NCI-H187 (cell line): ENCODE measurements around the gene RAB3IL1.

Experiments used
- DNase-seq, 2 experiments: peaks; one replicate each; lab custom pipeline; 2025; lab: John Stamatoyannopoulos, UW

RAB3IL1 gene

GRCh38 chr11:61866231-61866957, 51.0 kb downstream of the RAB3IL1 start:
- no peak for DNase-seq

- no peak for DNase-seq
These were observed 52.3 kb downstream of the RAB3IL1 start for GRCh38 chr11:61864814-61865775.

GRCh38 chr11:61863548-61864081, 53.8 kb downstream of the RAB3IL1 start:
- no peak for DNase-seq

- no peak for DNase-seq
These were observed 54.4 kb downstream of the RAB3IL1 start for GRCh38 chr11:61862714-61863547.

- no peak for DNase-seq
These were observed 55.7 kb downstream of the RAB3IL1 start for GRCh38 chr11:61861634-61862033.

- DNase-seq: no peak
These were observed 57.1 kb downstream of the RAB3IL1 start for GRCh38 chr11:61860054-61860903.

- no peak for DNase-seq
These were observed 61.3 kb downstream of the RAB3IL1 start for GRCh38 chr11:61855939-61856680.

- no peak for DNase-seq
These were observed 62.2 kb downstream of the RAB3IL1 start for GRCh38 chr11:61854966-61855714.

- no peak for DNase-seq
These were observed 63.0 kb downstream of the RAB3IL1 start for GRCh38 chr11:61854206-61854895.

GRCh38 chr11:61853698-61854169, 63.6 kb downstream of the RAB3IL1 start:
- no peak for DNase-seq

- no peak for DNase-seq
These were observed 65.5 kb downstream of the RAB3IL1 start for GRCh38 chr11:61851900-61852295.

GRCh38 chr11:61851113-61851899, 66.1 kb downstream of the RAB3IL1 start:
- DNase-seq: no peak

GRCh38 chr11:61850687-61851086, 66.7 kb downstream of the RAB3IL1 start:
- DNase-seq: no peak

- no peak for DNase-seq
These were observed 68.7 kb downstream of the RAB3IL1 start for GRCh38 chr11:61848631-61849030.

- DNase-seq: no peak
These were observed 69.3 kb downstream of the RAB3IL1 start for GRCh38 chr11:61847914-61848581.
